ENCODE data around the gene MRPL10.
A peak's percentile ranks its signal among the peaks of the same experiment; 100 is the strongest.

MRPL10 gene

DNA sequence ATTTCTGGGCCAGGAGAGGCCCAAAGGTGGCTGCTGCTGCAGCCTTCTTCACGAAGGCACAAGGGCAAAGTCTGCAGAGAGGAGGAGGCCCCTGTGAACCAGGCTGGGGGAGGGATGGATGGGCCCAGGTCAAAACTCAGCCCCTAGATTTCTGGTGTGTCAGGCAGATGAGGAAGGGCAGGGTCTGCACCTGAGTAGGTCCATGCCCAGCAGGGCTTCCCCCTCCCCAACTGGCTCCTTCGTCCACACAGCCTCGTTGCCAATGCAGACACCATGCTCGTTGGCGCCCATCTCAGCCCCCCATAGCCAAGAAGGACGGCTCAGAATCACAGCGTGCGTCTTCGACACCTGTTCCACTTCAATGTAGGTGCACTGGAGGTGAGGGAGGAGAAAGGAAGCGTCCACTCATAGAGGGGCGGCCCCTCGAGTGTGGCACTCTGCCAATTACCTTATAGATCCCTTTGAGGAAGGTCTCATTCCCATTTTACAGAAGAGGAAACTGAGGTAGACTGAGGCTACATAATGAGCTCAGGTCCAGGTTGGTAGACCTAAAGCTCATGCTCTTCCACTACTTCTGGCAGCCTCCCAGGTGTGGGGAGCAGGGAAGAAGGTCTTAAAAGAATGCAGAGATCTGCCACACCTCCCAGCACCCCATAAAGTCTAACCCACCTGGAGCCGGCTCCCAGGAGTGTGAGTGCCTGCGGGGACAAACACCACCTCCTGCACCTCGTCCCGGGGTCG lies 8.8 kb upstream of the MRPL10 start:
- DNase-seq (ENCODE audit: low read depth, low spot score), result no peak

DNA sequence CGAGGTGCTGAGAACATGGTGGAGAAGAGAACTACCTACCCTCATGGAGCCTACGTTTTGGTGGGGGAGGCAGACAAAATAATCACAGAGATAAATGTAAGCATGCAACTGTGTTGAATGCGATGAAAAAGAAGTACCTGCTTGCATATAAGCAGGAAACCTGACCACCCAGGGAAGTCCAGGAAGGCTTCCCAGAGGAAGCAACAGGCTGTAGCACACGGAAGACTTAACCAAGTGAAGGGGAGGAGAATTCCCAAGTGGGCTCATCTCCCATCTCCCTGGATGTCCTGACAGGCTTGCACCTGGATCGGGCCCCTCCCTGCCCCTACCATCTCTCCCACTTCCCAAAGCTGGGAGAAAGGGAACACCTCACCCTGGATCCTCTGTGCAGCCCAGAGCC lies 7.7 kb upstream of the MRPL10 start:
- no peak for DNase-seq (ENCODE audit: low read depth, low spot score)

DNA sequence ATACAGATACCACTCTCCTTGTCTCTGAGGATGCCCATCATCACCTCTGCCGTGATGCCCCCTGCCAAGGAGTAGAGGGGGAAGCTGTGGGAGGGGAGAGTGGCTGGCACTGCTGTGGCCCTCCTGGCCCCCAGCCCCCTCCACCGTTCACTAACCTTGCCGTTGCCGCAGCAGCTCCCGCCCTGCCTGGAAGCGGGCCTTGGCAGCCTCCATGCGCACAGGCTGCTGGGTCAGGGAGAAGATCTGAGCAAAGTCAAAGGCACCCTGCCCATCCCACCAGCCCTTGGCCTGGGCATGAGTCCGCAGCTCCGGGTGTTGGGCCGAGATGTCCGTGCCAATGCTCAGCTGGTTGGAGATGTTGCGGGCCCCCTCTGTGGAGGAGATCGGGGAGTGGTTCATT lies 7.3 kb upstream of the MRPL10 start:
- no peak for DNase-seq (ENCODE audit: low read depth, low spot score)

DNA sequence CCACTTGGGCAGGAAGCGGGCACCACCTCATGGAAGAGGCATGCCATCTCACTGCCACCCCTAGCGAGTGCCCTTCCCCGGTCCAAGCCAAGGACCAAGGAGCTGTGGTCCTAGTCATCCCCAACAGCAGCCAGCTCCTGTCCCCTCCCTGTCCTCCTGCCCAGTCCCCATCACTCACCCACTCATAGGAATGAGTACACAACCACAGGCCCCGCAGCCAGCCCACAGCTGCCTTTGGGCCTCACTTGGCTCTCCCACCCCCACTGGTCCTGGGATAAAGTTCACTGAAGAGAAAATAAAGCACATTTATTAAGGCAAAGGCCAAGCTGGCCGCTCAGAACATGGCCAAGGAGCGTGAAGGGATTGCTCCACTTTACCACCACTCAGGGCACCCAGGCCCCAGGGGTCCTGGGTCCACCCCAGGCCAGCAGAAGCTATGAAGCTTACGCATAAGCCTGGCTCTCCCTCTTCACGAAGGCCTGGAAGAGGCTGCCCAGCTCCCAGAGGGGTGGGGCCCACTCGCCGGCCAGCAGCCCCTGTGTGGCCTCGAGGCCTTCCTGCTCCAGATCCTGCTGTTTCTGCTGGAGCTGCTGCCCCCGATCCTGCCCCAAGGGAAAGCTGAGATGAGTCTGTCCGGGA lies 6.2 kb upstream of the MRPL10 start:
- no peak for DNase-seq (ENCODE audit: low read depth, low spot score)

DNA sequence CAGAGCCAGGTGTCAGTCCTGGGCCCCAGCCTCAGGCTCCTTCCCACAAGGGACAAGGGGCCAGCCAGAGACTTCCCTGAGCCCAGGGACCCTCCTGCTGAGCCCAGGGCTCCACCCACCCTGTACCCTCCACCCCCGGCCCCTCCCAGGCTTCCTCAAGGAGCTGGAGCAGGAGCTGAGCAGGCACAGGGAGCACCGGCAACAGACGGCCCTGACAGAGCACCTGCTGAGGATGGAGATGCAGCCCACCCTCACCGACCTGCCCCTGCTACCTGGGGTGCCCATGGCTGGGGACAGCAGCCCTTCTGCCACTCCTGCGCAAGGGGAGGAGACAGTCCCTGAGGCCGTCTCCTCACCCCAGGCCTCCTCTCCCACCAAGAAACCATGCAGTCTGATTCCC lies 5.3 kb upstream of the MRPL10 start:
- no peak for DNase-seq (ENCODE audit: low read depth, low spot score)

DNA sequence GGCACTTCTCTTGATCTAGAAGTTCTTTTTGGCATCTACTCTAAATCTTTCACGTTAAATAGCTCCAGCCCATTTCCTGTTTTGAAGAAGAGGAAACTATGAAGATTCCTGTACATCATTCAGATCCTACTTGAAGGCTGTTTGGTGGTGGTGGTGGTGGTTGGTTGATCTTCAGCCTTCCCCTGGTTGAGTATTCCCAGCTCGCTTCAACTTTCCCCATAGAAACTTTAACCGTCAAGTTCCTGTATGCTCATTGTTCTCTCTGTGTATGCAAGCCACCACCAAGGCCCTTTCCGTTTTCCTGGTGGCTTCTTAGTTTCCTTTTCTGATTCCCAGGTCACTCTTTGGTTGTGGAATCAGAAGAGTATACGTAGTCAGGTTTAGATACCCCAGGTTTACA lies 3.4 kb upstream of the MRPL10 start:
- DNase-seq (ENCODE audit: low read depth, low spot score), result no peak

DNA sequence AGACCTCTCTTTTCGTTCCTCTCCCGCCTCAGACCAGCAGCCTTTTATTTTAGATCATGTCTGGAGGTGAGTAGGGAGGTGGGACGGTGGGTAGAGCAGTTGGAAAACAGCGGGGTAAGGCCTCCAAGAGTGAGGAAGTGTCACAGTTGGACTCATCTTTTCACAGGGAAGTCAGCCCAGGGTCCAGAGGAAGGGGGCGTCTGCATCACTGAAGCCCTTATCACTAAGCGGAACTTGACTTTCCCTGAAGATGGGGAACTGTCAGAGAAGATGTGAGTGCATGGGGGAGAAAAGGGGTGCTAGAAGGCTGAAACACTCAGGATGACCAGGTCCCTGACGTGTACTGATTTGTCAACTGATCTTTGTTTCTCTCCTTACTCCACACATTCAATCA lies 590 bp upstream of the MRPL10 start:
- no peak for DNase-seq (ENCODE audit: low read depth, low spot score)

DNA sequence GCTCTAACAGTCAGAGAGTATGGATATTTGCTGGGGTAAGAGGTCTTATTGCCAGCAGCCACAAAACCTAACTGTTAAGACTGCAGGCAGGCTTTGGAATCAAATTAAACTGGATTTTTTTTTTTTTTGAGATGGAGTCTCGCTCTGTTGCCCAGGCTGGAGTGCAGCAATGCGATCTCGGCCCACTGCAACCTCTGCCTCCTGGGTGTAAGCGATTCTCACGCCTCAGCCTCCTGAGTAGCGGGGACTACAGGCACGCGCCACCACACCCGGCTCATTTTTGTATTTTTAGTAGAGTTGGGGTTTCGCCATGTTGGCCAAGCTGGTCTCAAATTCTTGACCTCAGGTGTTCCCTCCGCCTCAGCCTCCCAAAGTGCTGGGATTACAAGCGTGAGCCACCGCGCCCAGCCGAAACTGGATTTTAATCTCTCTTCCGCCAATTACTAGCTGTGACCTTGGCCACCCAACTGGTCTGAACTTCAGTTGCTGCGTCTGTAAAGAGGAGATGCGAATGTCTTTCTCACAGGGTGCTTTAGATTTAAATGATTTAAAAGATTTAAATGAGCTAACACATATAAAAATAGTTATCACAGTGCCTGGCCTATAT lies 842 bp downstream of the MRPL10 start:
- DNase-seq (ENCODE audit: low read depth, low spot score), result no peak

DNA sequence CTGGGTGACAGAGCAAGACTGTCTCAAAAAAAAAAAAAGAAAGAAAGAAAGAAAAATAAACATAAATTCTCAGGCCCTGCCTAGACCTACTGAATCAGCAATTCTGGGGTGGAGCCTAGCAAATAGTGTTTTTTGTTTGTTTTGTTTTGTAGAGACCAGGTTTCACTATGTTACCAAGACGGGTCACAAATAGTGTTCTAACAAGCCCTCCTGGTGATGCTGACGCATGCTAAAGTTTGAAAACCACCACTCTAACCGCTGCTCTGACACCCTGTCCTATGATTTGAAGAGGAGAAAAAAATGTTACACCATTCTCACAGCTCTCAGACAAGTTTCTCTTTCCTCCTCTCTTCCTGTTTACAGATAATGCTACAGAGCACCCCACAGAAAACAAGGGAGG lies 1.5 kb downstream of the MRPL10 start:
- no peak for DNase-seq (ENCODE audit: low read depth, low spot score)

DNA sequence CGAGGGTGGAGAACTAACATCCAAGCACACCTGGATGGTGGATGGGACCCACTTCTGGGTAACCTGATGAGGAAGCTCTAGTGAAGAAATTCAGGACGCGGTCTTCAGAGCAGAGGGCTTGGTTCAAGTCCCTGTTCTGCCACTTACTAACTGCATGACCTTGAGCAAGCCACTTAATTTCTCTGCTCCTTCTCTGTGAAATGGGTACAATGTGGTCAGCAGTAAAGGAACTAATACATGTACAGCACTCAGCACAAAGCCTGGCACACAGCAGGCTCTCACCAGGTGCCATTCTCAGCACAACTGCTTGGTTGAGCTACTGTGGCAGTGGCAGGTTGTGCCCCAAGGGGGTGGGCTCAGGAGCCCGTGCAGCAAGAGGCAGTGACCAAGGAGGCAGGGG lies 7.8 kb downstream of the MRPL10 start:
- DNase-seq (ENCODE audit: low read depth, low spot score), result no peak

DNA sequence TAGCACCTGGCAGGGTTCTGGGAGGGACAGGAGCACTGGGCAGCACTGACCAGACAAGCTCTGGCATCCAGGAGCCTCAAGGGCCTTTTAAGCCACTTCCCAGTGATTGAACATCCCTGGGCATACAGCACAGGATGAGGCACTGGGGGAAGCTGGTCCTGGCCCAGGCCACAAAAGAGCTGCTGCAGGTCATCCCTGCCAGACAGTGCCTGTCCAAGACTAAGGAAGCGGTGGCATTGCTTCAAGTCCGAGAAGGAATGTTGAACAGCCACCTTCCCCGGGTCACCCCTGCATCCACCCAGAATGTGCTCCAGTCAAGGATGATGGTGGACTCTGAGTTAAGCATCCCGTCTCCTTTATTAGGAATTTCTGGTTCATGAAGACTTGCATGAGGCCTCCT lies 8.6 kb downstream of the MRPL10 start:
- no peak for DNase-seq (ENCODE audit: low read depth, low spot score)

DNA sequence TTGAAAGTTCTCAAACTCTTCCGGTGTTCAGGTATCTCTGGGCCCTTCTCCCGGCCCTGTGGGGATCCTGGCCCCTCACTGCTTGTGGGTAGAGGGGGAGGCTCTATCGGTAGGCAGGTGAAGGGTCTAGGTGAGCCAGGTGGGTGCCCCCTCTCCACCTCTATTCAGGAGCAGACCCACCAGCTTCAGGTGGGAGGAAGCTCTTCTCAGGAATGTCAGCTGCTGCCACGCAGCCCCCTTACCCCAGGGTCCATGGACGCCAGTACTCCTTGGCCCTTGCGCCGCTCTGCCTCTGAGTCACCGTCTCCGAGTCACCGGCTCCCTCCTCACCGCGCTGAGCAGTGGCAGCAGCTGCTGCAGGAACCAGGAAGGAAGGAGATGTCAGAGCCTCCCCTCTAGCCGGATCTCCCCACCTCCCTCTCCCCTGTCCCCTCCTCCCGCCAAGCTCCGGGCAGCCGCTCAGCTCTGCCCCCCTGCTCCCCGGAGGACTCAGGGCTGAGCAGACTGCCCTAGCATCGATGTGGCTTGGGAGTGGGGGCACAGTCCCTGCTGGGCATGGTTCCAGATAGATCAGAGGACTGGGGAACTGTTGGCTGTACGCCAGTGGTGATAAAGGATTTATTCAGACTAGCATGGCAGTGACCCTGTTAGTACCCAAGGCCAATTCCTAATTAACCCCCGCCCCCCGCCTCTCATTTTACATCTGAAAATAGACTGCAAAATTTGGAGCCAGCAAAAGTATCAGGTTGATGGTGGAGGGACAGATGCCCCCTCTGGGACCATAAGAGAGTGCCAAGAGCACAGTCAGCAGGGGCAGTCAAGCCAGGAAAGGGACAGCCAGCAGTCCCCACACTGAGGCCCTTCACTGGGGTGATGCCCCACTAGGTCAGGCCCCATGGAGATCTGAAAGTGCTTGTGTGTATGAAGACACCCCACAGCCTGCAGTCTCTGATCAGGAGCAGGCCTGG lies 9.6 kb downstream of the MRPL10 start, which contains the start of gene OSBPL7:
Gene OSBPL7 (minus strand): TSS at position 371 of the 968 bp plus-strand sequence. CDS start 1,516 bp downstream, outside the sequence.
- peak; percentile 41 for DNase-seq (ENCODE audit: low read depth, low spot score)

DNA sequence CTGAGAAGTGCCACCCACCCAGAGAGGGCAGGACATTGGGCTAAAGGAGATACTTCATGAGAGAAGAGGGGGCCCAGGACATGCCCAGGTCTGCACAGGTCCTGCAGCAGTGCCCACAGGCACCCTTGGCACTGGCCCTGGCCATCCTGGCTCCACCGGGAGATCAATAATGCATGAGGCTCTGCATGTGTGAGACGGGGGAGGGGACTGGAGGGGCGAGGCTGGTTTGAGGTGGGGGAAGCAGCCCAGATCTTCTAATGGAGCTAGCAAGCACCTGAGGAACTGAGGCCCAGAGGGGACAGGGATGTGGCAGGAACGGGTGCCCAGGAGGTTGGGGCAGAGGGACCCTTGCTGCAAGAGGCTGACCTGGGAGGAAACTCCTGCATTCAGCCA lies 10.3 kb downstream of the MRPL10 start:
- DNase-seq (ENCODE audit: low read depth, low spot score), result no peak

DNA sequence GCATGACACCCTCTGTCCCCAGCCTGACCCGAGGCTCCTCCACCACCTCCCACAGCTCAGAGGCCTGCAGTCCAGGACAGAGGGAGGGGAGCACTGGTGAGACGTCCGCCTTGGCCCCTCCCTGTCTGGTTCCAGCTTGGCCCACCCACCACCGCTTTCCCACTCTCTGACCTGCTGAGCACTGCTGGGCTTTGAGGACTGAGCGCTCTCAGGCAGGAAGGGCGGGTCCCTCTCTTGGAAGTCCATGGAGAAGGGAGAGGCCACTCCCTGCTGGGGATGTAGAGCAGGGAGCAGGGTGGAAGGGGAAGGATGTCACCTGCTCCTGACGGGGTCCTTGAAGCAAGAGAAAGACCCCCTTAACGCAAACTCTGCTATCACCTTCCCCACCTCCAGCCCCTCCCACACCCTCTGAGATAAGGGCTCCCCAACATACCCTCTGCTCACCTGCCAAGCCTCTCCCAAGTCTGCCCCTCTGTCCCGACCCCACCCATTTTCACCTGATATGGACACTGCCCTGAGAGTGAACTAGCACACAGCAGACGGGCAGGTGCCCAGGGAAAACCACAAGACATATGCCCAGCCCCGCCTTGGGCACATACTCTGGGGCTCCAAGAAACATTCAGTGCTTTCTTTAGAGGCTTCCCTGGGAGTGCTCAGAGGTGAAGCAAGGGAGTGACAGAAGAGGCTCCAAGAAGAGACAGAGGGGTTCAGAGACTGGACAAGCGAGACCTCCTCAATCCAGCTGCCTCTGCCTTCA lies 11.1 kb downstream of the MRPL10 start:
- DNase-seq (ENCODE audit: low read depth, low spot score), result no peak

DNA sequence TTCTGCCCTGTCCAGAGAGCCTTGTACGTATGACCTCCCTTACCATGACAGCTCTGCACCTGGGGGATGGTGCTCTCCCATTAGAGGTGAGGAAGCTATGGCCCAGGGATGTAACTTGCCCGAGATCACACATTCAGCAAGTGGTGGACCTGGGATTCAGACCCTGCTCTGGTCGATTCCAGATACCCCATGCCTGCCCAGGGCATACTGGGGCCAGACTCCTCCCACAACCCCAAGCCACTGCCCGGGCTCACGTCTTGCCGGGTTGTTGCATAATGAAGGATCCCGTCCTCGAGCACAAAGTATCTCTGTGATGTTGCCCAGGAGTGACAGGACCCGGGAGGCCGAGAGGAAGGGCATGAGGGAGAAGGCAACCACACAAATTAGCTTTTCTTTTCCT lies 11.9 kb downstream of the MRPL10 start:
- DNase-seq (ENCODE audit: low read depth, low spot score), result no peak

DNA sequence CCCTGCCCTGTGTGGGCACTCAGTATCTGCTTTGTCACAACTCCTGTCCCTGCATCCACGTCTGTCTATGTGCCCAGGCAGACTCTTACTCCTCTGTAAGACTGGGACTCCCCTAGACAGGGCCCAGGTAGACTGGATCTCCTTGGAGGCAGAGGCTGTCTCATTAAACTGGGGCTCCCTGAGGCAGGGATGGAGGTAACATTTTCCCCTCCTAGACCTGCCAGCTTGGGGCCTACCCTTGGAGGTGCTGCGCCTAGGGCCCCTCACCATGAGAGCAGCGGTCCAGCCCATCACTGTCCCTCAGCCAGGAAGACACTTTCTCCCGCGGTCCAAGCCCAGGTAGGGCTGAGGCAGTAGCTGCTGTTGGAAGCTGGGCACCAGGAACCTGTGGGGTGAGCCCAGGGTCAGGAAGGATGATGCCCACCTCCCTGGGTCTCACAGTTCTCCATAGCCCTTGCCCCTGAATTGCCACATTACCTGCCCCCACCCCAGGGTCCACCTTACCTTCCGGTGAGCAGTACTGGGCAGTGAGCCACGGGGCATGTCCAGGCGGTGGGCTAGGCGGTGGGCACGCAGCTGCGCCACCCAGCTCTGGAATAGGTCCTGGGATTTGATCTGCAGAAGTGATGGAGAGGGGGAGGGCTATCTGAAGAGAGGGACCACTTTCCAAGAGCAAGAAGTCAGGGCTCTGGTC lies 13.2 kb downstream of the MRPL10 start:
- no peak for DNase-seq (ENCODE audit: low read depth, low spot score)

DNA sequence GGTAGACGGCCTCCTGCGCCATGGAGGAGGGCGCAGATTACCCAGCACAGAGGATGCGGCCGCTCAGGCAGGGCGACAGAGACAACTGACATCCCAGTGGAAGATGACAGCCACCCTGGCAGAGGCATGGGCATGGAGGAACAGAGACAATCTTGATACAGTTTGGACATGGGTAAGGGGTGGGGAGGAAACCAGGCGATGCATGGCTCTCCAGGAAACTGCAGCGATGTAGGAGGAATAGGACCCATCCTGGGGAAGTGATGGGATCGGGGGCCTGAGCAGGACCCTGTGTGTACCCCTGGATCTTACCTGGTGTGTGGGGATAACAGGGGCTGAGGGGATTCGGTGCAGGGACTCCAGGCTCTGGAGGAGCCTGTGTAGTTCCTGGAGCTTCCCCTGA lies 14.4 kb downstream of the MRPL10 start:
- DNase-seq (ENCODE audit: low read depth, low spot score), result no peak

DNA sequence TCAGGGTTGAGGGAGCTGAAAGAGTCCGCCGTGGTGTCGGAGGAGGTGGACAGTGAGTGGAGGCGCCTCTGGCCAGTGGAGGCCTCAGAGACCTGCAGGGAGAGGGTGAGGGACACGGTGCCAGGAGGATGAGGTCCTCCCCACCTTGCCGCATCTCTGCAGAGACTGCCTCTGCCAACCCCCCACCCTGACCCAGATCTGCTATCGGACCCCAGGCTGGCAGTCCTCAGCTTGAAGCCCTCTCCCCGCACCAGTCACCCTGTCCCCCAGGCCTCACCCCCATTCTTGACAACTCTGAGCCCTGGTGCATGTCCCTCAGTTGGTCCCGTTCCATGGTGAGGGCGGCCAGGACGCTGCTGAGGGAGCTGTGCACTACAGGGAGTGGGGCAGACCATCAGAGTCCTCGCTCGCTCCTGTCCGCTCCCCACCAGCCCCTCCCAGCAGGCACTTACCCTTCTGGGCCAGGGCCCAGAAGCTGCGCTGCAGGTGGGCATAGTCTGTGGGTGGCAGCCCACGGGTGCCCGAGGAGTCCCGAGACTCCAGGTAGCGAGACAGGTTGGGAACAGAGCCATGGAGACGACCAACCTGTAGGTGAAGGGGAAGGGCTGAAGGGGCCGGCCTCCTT lies 15.1 kb downstream of the MRPL10 start:
- DNase-seq (ENCODE audit: low read depth, low spot score), result no peak

DNA sequence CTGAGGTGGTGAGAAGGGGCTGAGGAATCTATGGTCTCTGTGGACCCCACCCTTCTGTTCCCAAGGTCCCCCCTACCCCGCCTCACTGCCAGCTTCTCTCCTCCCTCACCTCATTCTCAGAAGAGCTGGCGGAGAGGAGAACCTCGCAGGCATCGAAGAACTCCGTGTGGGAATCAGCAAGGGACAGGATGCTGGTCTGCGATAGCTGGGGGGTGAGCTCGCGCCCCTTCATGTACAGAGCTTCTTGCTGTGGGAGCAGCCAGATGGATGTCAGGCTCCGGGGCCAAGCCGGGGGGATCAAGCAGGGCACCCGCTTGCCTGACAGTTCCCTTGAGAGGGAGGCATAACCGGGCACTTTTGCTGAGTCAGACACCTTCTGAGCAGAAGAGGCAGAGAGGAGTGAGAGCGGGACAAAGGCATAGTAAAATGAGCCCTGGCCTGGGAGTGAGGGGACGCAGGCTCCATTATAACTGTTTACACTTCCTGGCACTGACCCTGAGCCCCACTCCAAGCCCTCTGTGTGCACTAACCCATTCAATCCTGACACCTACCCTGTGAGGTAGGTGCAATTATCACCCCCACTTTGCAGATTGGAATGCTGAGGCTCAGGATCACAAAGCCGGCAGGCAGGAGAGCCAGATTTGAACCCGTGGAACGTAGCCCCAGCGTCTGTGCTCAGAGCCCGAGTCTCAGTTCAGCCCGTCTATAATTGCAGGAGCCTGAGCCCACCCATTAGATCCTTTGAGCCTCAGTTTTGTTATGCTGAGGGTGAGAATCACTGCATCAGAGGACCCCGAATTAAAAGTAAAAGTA lies 16.0 kb downstream of the MRPL10 start:
- DNase-seq (ENCODE audit: low read depth, low spot score), result no peak

Data from activated naive CD8-positive, alpha-beta T cell treated with anti-CD3 and anti-CD28 coated beads, Interleukin-2, amount 50 U/mL, for 16 hours (primary cell).